Neural progenitor cell (in vitro differentiated cells): ENCODE results near the gene METTL16.

Experiments used
- CTCF ChIP-seq: fragments of 200-600 bp; sonication (generic); IDR thresholded peaks from 2 replicates; pipeline ENCODE4 v1.5.1; 2017; ENCODE audit warnings: antibody characterized with exemption, mild to moderate bottlenecking
- EZH2 ChIP-seq: fragments of 200-600 bp; sonication (generic); IDR thresholded peaks from 2 replicates; pipeline ENCODE4 v1.6.1; 2017; ENCODE audit warnings: antibody characterized with exemption, mild to moderate bottlenecking, moderate library complexity

GRCh38 chr17:2369039-2369438 lies 142.6 kb downstream of the METTL16 start:
- no peak for TF ChIP-seq CTCF
- no peak for TF ChIP-seq EZH2
